Endothelial cell of umbilical vein (primary cell): ENCODE measurements around the gene ACSS2. TPM values are rescaled to one million over a fixed set of nuclear protein-coding genes. Genes with fewer than 3 reads are reported as not detected.

Source experiments
- BruUV-seq: library from RNA; stranded (reverse); fragments of 400-500 nt; replicated peaks from 2 replicates; lab custom pipeline; 2021; lab: Mats Ljungman, UMichigan
- CTCF ChIA-PET: fragments of 300-600, 350-600 bp; sonication (Branson Sonifier 250); formaldehyde crosslinking; loops from one replicate; lab custom pipeline; 2021; ENCODE audit warnings: antibody characterized with exemption, inconsistent platforms; lab: Charles Lee
- POLR2A ChIA-PET: fragments of 300-600, 350-600 bp; sonication (Branson Sonifier 250); formaldehyde crosslinking; loops from one replicate; lab custom pipeline; 2021; ENCODE audit warnings: antibody characterized with exemption, inconsistent platforms; lab: Charles Lee
- DNase-seq: peaks from one replicate; pipeline ENCODE4 v3.0.0-alpha.2; 2011; ENCODE audit warnings: low read depth, low spot score
- FAIRE-seq: peaks from 2 replicates; lab custom pipeline; 2011; peaks lifted over from hg19 to GRCh38; lab: Jason Lieb, UNC
- H2AFZ ChIP-seq: 2 replicates; pipeline ENCODE4 v1.6.0; 2012; ENCODE audit warnings: low read depth, low read length, control low read depth, inconsistent platforms
- H3K27ac ChIP-seq: 2 replicates; pipeline ENCODE4 v1.5.1; 2011; ENCODE audit warnings: low read depth, mild to moderate bottlenecking, control low read depth, low read length, moderate library complexity; ENCODE audit not compliant: insufficient read depth
- H3K27me3 ChIP-seq, 2 experiments: 2 replicates each; pipeline versions ENCODE4 v1.6.0 to v1.6.1; 2011; ENCODE audit warnings: low read length in 2 of 2, mixed read lengths in 1 of 2; ENCODE audit not compliant: control insufficient read depth in 2 of 2, insufficient read depth in 2 of 2
- H3K36me3 ChIP-seq, 2 experiments: 2 replicates in 1 of 2; 3 replicates in 1 of 2; pipeline ENCODE4 v1.5.1; 2011; ENCODE audit warnings: low read length in 2 of 2, mild to moderate bottlenecking in 1 of 2, moderate library complexity in 1 of 2; ENCODE audit not compliant: control insufficient read depth in 2 of 2, insufficient read depth in 2 of 2; ENCODE audit errors: extremely low read depth in 1 of 2
- H3K4me1 ChIP-seq: 3 replicates; pipeline ENCODE4 v1.5.1; 2011; ENCODE audit warnings: mild to moderate bottlenecking, low read length; ENCODE audit not compliant: control insufficient read depth, insufficient read depth; ENCODE audit errors: extremely low read depth
- H3K4me2 ChIP-seq: 2 replicates; pipeline ENCODE4 v1.6.1; 2011; ENCODE audit warnings: low read length, control low read depth, mixed read lengths; ENCODE audit not compliant: insufficient read depth
- H3K4me3 ChIP-seq, 3 experiments: fragments of 200-600 bp in 1 of 3; sonication (generic), shearing (Covaris generic) in 1 of 3; replicated peaks in 1 of 3; 2 replicates each; pipeline ENCODE4 v1.5.1; 2011 to 2016; ENCODE audit warnings: control low read depth in 3 of 3, low read length in 3 of 3, mild to moderate bottlenecking in 2 of 3, inconsistent platforms in 1 of 3, low read depth in 1 of 3, moderate library complexity in 1 of 3; ENCODE audit not compliant: insufficient read depth in 1 of 3
- H3K79me2 ChIP-seq: 2 replicates; pipeline ENCODE4 v1.6.0; 2012; ENCODE audit warnings: low read length, inconsistent platforms; ENCODE audit not compliant: control insufficient read depth, insufficient read depth
- H3K9ac ChIP-seq: replicated peaks from 2 replicates; pipeline ENCODE3; 2011; ENCODE audit warnings: low read length, control low read depth; ENCODE audit not compliant: insufficient read depth; ENCODE audit errors: extremely low read depth
- H3K9me1 ChIP-seq: replicated peaks from 3 replicates; pipeline ENCODE4 v1.6.0; 2011; ENCODE audit warnings: mild to moderate bottlenecking, low read length; ENCODE audit not compliant: control insufficient read depth, insufficient read depth; ENCODE audit errors: extremely low read depth
- H3K9me3 ChIP-seq: replicated peaks from 2 replicates; pipeline ENCODE4 v1.5.1; 2012; ENCODE audit warnings: low read length, inconsistent platforms; ENCODE audit not compliant: control insufficient read depth, insufficient read depth
- H4K20me1 ChIP-seq: replicated peaks from 2 replicates; pipeline ENCODE3; 2011; ENCODE audit warnings: mild to moderate bottlenecking, low read length; ENCODE audit not compliant: control insufficient read depth, insufficient read depth; ENCODE audit errors: extremely low read depth
- CTCF ChIP-seq, 2 donors: IDR thresholded peaks; 1 replicate in 1 of 2; 2 replicates in 1 of 2; pipeline ENCODE4 v1.5.1; 2011; ENCODE audit warnings: low read length in 2 of 2, mild to moderate bottlenecking in 2 of 2, moderate library complexity in 2 of 2, control low read depth in 1 of 2, inconsistent platforms in 1 of 2, low read depth in 1 of 2; ENCODE audit not compliant: insufficient read depth in 1 of 2; ENCODE audit errors: extremely low read depth in 1 of 2
- EZH2 ChIP-seq: IDR thresholded peaks from 2 replicates; pipeline ENCODE4 v1.6.1; 2012; ENCODE audit warnings: borderline replicate concordance, low read depth, mild to moderate bottlenecking, moderate library complexity, low read length, inconsistent platforms; ENCODE audit not compliant: severe bottlenecking
- FOS ChIP-seq: IDR thresholded peaks from 2 replicates; pipeline ENCODE4 v1.6.1; 2011; ENCODE audit warnings: mild to moderate bottlenecking, low read length, moderate library complexity, borderline replicate concordance; ENCODE audit not compliant: insufficient read depth
- GATA2 ChIP-seq: IDR thresholded peaks from 2 replicates; pipeline ENCODE4 v1.7.0; 2011; ENCODE audit warnings: low read depth, mild to moderate bottlenecking, moderate library complexity, mixed read lengths, low read length; ENCODE audit not compliant: insufficient read length, insufficient read depth
- JUN ChIP-seq: IDR thresholded peaks from 2 replicates; pipeline ENCODE4 v1.6.1; 2011; ENCODE audit warnings: borderline replicate concordance, low read depth; ENCODE audit not compliant: insufficient read length, insufficient read depth
- MAX ChIP-seq: IDR thresholded peaks from 2 replicates; pipeline ENCODE4 v1.6.1; 2011; ENCODE audit not compliant: insufficient read depth, insufficient read length
- MYC ChIP-seq: IDR thresholded peaks from one replicate; pipeline ENCODE4 v1.6.1; 2011; ENCODE audit warnings: mild to moderate bottlenecking, low read depth, low read length
- POLR2A ChIP-seq: IDR thresholded peaks from 2 replicates; pipeline ENCODE4 v1.6.1; 2012; ENCODE audit warnings: low read depth, mild to moderate bottlenecking, control low read depth, low read length
- dilution Hi-C: fragments of 300-500 bp; cut with MboI; formaldehyde crosslinking; loops from one replicate; pipeline ENCODE4 v1.15.0; 2019; ENCODE audit warnings: low sequenced_read_pairs; ENCODE audit not compliant: extremely low pct_ligation_motif_present
- intact Hi-C: fragments of 100-400 bp; cut with micrococcal nuclease; formaldehyde crosslinking; loops from one replicate; pipeline ENCODE4 v1.10.0; 2022
- polyA plus RNA-seq, 4 experiments: library from polyadenylated mRNA; depleted of rRNA in 3 of 4; stranded (reverse) in 3 of 4; unstranded in 1 of 4; fragments of >200 nt; gene quantifications; 2 replicates each; pipeline versions ENCODE4 v1.2.1 to v1.2.3, GENCODE V29; 2011 to 2012; ENCODE audit warnings: missing spikeins in 1 of 4
- total RNA-seq: library from RNA; stranded (reverse); gene quantifications from 2 replicates; pipeline ENCODE4 v1.2.3, GENCODE V29; 2021

The ACSS2 gene
- total and polyA plus RNA-seq, 2 donors (not counting 3 experiments of a cell fraction or from before 2014, with no cell fraction given) = 40.7 to 42.3 TPM

DNA sequence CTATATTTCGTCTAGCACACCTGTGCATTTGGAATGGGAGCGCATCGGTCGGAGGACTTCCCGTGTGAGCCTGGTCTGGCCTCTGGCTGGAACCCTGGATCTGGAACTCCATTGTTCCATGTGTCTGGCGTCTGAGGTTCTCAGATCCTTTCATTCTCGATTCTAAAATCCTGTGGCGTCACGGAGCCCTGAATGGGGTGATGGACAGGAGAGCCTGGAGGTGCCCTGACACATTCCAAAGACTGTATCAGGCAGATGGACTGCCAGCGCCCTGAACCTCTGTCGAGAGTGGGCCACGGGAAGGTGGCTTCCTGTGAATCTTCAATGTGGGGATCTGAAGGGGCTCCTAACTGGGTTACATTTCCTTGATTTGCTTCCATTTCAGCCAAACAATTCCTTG, 99.9 kb downstream of the ACSS2 start:
- no peaks in the 10 kb centered on the region for H3K9me3 ChIP-seq
- H3K4me1 ChIP-seq = no peaks in the 10 kb centered on the region
- dilution Hi-C loops = no loop called here
- no peak overlapping the region for H3K4me3 ChIP-seq
- H3K9ac ChIP-seq = no peak overlapping the region
- no peaks in the 10 kb centered on the region for H3K9me1 ChIP-seq
- no peak overlapping the region for H3K27ac ChIP-seq
- no peak for TF ChIP-seq POLR2A
- no peak for TF ChIP-seq EZH2
- no peak for TF ChIP-seq CTCF (IDR thresholded peaks at IDR 0.05; ENCODE audit: extremely low read depth in 1 of 2, insufficient read depth in 1 of 2, low read depth in 1 of 2, low read length in 2 of 2)
- no peak for TF ChIP-seq JUN
- TF ChIP-seq MYC = no peak
- TF ChIP-seq FOS = no peak
- TF ChIP-seq MAX = no peak
- no peak for TF ChIP-seq GATA2
- intact Hi-C loops = no loop called here
- no TSS peak for BruUV-seq
- no peak overlapping the region for H3K4me2 ChIP-seq
- no peaks in the 10 kb centered on the region for H4K20me1 ChIP-seq
- H3K27me3 ChIP-seq = no peaks in the 10 kb centered on the region
- no peaks in the 10 kb centered on the region for H3K36me3 ChIP-seq
- ChIA-PET POLR2A (no interaction called here), CTCF (interaction anchor here (1.8 to 1.9 kb wide), 2 partner anchors 20 to 102 kb away, joined by 4 to 7 read pairs; partner anchors contain the start of genes GSS and MYH7B)
- FAIRE-seq = no peak
- H3K79me2 ChIP-seq = no peaks in the 10 kb centered on the region
- no peak overlapping the region for H2AFZ ChIP-seq
- no peak for DNase-seq

Other genes starting within 250 kb of the ACSS2 start
- gene PIGU, start 199.5 kb upstream of the ACSS2 start, total RNA-seq = 20.3 and 23.3 TPM in 2 replicates
- gene PIGU, start 199.5 kb upstream of the ACSS2 start, polyA plus RNA-seq = 81.8 and 82.2 TPM in 2 replicates
- gene TP53INP2, start 172.3 kb upstream of the ACSS2 start, total RNA-seq = 30.5 and 36.4 TPM in 2 replicates
- 14.5 and 18.3 TPM in 2 replicates for gene TP53INP2, start 172.3 kb upstream of the ACSS2 start, polyA plus RNA-seq
- 25.5 and 26.7 TPM in 2 replicates for gene NCOA6, start 51.0 kb upstream of the ACSS2 start, total RNA-seq
- 15.7 and 16.9 TPM in 2 replicates for gene NCOA6, start 51.0 kb upstream of the ACSS2 start, polyA plus RNA-seq
- 4.7 and 5.0 TPM in 2 replicates for gene GGT7, start 3.8 kb upstream of the ACSS2 start, total RNA-seq
- gene GGT7, start 3.8 kb upstream of the ACSS2 start, polyA plus RNA-seq = 3.9 and 4.1 TPM in 2 replicates
- gene GSS, start 79.2 kb downstream of the ACSS2 start, total RNA-seq = 46.9 and 47.9 TPM in 2 replicates
- 60.3 and 65.1 TPM in 2 replicates for gene GSS, start 79.2 kb downstream of the ACSS2 start, polyA plus RNA-seq
- 0.07 TPM in 1 of 2 replicates, not detected in the other for gene MYH7B, start 79.3 kb downstream of the ACSS2 start, total RNA-seq
- gene MYH7B, start 79.3 kb downstream of the ACSS2 start, polyA plus RNA-seq = 0.03 and 0.10 TPM in 2 replicates
- 88.3 and 89.0 TPM in 2 replicates for gene TRPC4AP, start 216.2 kb downstream of the ACSS2 start, total RNA-seq
- 103 and 104 TPM in 2 replicates for gene TRPC4AP, start 216.2 kb downstream of the ACSS2 start, polyA plus RNA-seq